Fibroblast of skin of left quadriceps (primary cell): ENCODE data around the gene GPX3.

Source experiments
- DNase-seq, 2 experiments: peaks; one replicate each; pipeline ENCODE4 v3.0.0-alpha.2; 2013; ENCODE audit warnings: low read depth in 2 of 2

Gene GPX3, protein sequence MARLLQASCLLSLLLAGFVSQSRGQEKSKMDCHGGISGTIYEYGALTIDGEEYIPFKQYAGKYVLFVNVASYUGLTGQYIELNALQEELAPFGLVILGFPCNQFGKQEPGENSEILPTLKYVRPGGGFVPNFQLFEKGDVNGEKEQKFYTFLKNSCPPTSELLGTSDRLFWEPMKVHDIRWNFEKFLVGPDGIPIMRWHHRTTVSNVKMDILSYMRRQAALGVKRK

GRCh38 chr5:151020304-151021110, at the start of gene GPX3:
Gene GPX3, plus strand, starts transcription at chr5:151020591. Its CDS starts 64 bp downstream, at chr5:151020655.
- no peak for DNase-seq

DNA sequence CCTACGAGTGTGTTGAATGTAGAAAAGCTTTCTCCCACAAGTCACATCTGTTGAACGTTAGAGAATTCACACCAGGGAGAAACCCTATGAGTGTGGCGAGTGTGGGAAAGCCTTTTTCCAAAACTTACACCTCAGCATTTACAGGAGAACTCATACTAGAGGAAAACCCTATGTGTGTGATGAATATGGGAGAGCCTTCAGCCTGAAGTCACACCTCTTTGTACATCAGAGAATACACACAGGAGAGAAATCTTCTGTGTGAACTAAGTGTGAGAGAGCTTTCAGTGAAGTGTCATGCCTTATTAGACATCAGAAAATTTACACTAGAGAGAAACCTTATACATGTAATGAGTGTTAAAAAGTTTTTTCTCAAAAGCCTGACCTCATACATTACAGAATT, 41.8 kb upstream of the GPX3 start:
- no peak for DNase-seq

GRCh38 chr5:150987746-150988145, 32.6 kb upstream of the GPX3 start:
- DNase-seq, result no peak

DNA sequence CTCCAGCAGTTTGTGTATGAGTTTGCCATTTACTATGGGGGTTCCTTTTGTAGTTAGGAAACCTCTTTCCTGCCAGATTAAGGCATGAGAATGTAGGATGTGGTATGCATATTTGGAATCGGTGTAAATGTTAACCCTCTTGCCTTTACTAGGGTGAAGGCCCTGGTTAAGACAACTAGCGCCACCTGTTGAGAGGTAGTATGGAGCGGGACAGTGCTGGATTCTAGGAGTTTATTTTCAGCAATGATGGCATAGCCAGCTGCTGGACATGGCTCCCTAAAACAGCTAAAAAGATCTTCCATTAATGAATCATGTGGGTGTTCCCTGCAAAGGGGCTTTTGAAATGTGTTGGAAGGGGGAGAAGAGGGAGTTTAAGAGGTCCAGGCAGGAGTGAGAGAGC, 30.7 kb upstream of the GPX3 start:
- no peak for DNase-seq

GRCh38 chr5:150992705-150993104, 27.7 kb upstream of the GPX3 start:
- DNase-seq, result no peak

GRCh38 chr5:150993422-150993821, 27.0 kb upstream of the GPX3 start:
- no peak for DNase-seq

DNA sequence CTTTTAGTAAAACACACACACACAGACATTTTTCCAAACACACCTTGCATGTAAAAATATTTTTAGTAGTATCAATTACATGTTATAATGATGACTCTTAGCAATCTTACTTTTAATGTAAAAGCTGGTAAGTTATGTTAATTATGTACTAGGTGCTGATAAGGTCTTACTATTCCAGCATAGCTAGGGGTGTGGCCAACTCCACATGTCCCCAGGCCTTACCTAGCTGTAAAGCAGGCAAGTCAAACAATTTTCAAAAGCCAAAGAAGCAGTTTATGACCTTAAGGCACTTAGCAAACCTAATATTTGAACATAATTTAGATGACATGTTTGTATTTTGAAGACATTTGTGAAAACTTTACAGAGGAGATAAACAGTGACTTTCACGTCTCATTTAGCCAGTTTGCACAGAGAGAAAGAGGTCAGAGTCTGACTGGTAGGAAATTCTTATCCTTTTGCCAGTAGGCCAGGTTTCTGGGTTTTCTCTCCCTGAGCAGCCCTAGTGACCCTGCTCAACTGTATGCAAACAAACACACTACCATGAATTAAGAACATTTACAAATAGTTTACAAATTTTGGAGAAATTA, 26.5 kb upstream of the GPX3 start:
- no peak for DNase-seq

DNA sequence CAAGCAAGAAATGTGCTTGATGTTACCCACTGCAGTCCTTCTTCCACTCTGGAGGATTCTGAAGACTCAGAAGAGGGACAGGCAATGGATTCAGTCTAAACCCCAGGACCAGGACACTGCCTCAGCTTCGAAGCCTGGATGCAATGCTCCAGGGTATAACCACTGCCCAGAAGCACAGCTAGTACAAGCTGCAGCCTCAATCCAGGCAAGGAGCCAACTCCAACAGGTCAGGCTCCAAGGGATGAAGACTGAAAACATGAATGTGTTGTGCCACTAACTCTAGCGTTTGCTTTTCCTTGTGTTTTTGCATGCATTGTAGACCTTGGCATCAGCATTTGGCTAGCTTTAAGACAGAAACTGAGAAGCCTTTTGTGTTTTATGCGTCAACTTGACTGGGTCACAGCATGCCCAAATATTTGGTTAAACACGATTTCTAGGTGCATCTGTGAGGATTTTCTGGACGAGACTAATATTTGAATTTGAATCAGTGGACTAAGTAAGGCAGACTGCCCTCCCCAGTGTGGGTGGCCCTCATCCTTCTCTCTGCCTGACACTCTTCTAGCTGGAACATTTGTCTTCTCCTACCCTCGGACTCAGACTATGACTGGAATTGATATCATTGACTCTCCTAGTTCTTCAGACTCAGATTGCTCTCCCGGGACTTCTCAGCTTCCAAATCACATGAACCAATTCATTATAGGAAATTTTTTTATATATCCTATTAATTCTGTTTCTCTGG, 20.5 kb upstream of the GPX3 start:
- DNase-seq, result no peak

- no peak for DNase-seq
Observed at GRCh38 chr5:151001436-151001835, 19.0 kb upstream of the GPX3 start.

GRCh38 chr5:151002250-151002649, 18.1 kb upstream of the GPX3 start:
- peak; percentile 10 to 17 for DNase-seq

- no peak for DNase-seq
Observed at GRCh38 chr5:151002681-151003502, 17.5 kb upstream of the GPX3 start.

DNA sequence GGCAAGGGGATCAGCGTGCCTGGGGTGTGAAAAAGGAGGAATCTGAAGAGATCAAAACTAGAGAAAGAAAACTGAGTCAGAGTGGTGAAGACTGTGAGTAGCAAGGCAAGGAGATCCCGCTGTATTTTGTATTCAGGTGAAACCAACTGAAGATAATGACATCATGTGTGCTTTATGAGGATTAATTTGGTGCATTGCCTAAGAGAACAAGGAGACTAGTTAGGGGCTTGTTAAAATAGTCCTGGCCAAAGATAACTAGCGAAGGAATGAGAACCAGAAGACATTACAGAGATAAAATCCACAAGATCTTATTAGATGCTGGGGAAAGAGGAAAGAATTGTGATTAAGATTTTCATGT, 16.9 kb upstream of the GPX3 start:
- DNase-seq, result no peak

DNA sequence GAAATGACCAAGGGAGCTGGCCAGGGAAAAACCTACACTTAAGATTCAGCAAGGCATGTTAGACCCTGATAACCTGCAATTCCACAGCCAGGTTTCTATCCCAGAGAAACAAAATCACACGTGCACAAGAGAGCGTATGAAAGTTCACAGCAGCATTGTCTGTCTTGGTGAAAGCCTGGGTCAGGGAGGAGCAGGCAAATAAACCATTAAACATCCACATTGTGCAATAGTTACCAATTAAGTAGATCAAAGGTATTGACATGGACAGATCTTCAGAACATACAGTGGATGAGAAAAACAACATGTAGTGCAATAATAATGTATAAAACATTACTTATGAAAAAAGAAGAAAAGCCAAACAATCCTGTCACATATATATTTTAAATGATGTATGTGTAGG, 15.9 kb upstream of the GPX3 start:
- no peak for DNase-seq

- DNase-seq, result no peak
Observed at GRCh38 chr5:151005187-151005949, 15.0 kb upstream of the GPX3 start.

DNA sequence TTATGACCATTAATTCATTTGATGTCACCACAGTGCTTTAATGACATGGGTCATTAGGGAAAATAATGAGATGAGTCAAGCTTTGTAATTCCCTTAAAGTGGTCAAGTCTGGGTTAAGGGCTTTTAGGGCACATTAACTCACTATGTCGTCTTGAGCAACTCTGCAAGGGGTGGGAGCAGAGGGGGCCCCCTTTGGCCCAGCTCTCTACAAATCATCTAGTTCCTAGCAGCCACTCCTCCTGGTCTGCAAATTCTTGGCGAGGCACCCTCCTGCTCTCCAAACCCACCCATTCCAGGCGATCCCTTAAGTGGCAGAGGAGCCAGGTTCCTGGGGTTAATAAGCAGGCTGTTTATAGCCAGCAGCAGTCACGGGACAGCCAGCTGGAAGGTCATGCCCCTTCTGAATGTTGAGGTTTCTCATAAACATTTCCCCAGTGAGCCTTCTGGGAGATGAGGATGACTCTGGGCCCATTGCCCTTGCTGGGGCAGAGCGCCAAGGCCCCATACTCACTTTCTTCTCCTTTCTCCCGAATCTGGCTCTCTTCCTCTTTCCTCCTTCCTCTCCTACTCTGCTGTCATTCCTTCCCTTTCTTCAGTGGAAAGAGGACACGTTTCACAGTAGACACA, 14.3 kb upstream of the GPX3 start:
- DNase-seq, result no peak

DNA sequence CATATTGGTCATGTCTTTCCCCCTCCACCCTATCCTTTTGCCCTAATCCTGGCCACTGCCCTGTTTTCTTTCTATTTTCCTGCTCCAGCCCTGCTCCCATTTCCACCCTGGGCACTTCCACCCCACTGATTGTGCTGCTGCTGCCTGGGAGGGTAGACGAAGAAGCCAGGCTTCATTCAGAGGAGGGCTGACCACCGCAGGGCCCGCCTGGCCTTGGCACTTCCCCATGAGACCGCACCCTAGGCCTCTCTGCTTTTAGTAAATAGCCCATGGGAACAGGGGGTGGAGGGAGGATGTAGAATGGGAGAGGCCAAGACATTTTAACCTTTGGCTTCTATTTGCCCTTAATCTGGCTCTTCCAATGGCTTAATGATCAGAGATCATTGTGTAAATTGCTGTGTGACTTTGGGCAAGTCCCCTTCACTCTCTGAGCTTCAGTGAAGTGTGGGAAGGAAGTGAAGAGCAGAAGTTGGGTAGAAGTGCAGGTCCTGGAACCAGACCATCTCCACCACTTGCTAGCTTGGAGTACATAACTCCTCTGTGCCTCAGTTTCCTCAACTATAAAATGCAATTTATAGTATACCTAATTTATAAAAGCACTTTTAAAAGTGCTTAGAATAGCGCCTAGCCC, 13.6 kb upstream of the GPX3 start:
- DNase-seq, result no peak

DNA sequence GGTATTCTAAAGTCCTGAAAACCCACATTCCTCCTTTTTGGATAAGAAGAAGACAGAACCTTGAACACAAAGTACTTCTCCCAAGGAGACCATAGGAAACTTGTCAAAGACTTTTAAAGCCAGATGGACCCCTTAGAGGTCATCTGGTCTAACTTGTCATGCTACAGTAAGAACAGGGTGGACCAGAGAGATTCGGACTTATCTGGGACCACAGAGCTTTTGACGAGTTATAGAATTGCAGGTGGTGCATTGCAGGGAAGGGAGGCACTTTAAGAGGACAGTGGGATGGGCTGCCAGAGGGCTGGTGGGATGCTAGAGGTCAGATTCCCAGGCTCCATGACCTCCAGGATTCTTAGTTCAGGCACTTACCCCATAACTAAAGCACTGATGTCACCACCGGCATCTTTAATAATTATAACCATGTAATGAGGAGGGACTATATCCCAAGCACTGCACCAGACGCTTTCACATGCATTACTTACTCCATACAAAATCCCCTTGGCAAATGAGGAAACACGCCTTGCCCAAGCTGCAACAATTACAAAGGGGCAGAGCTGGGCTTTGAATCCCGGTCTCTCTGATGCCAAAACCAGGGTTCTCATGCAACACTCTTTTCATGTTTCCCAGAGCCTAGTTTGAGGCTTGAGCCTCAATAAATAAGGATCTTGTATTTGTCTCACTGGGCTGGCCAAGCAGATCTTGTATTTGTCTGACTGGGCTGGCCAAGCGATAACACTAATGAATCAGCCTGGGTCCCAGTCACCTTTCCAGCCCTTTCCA, 12.8 kb upstream of the GPX3 start:
- no peak for DNase-seq

- no peak for DNase-seq
Observed at GRCh38 chr5:151008210-151008491, 12.2 kb upstream of the GPX3 start.

- DNase-seq, result no peak
Observed at GRCh38 chr5:151008906-151009305, 11.5 kb upstream of the GPX3 start.
